Measurements from ENCODE around the gene GART. TPM values are rescaled to one million over a fixed set of nuclear protein-coding genes. Genes with fewer than 3 reads are reported as not detected.

The GART gene
- total RNA-seq, 1 experiment from 2014 or later: 162 TPM

DNA sequence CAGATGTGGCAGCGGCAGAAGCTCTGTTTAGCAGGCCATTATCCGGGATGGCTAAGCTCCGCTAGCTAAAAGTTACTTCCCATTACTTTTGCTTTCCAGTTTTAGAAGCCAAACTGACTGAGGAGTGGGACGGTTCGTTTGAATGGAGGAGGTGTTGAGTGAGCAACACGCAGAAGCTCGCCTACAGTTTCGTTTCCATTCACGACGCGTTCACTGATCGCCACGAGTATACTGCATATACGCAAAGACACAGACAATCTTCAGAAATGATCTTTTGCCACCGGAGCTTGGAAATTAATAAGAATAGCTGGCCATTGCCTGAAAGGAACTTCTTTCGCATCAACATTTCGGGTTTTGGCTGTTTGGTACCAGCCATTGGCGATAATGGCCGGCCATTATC, 15.5 kb upstream of the GART start:
- no peaks in the 10 kb centered on the region for H3K9me3 ChIP-seq (ENCODE audit: control insufficient read depth, low read depth, low read length)
- H3K14ac ChIP-seq (ENCODE audit: insufficient read depth, low read length): no peak overlapping the region
- H2BK120ac ChIP-seq (ENCODE audit: low read depth, low read length, poor library complexity, severe bottlenecking): no peak overlapping the region
- H2BK5ac ChIP-seq (ENCODE audit: insufficient read length, low read length): no peak overlapping the region
- no peak overlapping the region for H3K23ac ChIP-seq (ENCODE audit: insufficient read length, low read depth, low read length)
- no peak overlapping the region for H3K56ac ChIP-seq (ENCODE audit: insufficient read length, low read depth, low read length)
- no peak overlapping the region for H4K5ac ChIP-seq (ENCODE audit: insufficient read length, low read depth, low read length)
- H2BK20ac ChIP-seq (ENCODE audit: low read depth, low read length, poor library complexity, severe bottlenecking): no peak overlapping the region
- H2AK5ac ChIP-seq (ENCODE audit: insufficient read length, low read length): no peak overlapping the region
- Mint-ChIP-seq H3K4me1 (peaks cover 9 to 10% of the 10 kb centered on the region in 2 experiments), H3K27ac (no peak overlapping the region), H3K4me3 (no peak overlapping the region), H3K27me3 (ENCODE audit: low read depth) (no peaks in the 10 kb centered on the region), H3K9me3 (no peaks in the 10 kb centered on the region), H3K36me3 (ENCODE audit: insufficient read depth in 1 of 3, low read depth in 3 of 3) (peaks cover 76 to 95% (median 92%) of the 10 kb centered on the region in 3 experiments)
- no peak overlapping the region for H3K18ac ChIP-seq (ENCODE audit: insufficient read length, low read depth, low read length)
- H3K27me3 ChIP-seq (ENCODE audit: insufficient read depth, low read length): no peaks in the 10 kb centered on the region
- no peak overlapping the region for H2BK15ac ChIP-seq (ENCODE audit: low read depth, low read length)
- H4K20me1 ChIP-seq (ENCODE audit: control insufficient read depth, insufficient read depth, insufficient read length): no peaks in the 10 kb centered on the region
- H3K79me2 ChIP-seq (ENCODE audit: insufficient read depth, low read length): peaks cover 15% of the 10 kb centered on the region; the same call in 1 of the 2 replicates
- DNase-seq: no peak
- H2AFZ ChIP-seq (ENCODE audit: low read length): no peak overlapping the region
- no peak overlapping the region for H2BK12ac ChIP-seq (ENCODE audit: insufficient read length, low read depth, low read length)
- H3K23me2 ChIP-seq (ENCODE audit: insufficient read length, low read depth, low read length, poor library complexity, severe bottlenecking): no peaks in the 10 kb centered on the region
- H4K91ac ChIP-seq (ENCODE audit: insufficient read length, low read depth, low read length): no peak overlapping the region
- no peak overlapping the region for H3K27ac ChIP-seq (ENCODE audit: insufficient read length, low read depth, low read length)
- peaks cover 13% of the 10 kb centered on the region for H3K79me1 ChIP-seq (ENCODE audit: insufficient read depth, low read depth, low read length, poor library complexity, severe bottlenecking)
- no peak overlapping the region for H4K8ac ChIP-seq (replicated peaks; ENCODE audit: insufficient read length, low read depth, low read length)
- no peak overlapping the region for H3K9ac ChIP-seq (ENCODE audit: extremely low read depth, insufficient read length, low read length)
- no CpG with 5 or more reads among the region's 19 CpGs for WGBS (ENCODE audit: extremely low coverage, insufficient read length, low lambda C conversion rate)
- TF ChIP-seq, protein P1, sequence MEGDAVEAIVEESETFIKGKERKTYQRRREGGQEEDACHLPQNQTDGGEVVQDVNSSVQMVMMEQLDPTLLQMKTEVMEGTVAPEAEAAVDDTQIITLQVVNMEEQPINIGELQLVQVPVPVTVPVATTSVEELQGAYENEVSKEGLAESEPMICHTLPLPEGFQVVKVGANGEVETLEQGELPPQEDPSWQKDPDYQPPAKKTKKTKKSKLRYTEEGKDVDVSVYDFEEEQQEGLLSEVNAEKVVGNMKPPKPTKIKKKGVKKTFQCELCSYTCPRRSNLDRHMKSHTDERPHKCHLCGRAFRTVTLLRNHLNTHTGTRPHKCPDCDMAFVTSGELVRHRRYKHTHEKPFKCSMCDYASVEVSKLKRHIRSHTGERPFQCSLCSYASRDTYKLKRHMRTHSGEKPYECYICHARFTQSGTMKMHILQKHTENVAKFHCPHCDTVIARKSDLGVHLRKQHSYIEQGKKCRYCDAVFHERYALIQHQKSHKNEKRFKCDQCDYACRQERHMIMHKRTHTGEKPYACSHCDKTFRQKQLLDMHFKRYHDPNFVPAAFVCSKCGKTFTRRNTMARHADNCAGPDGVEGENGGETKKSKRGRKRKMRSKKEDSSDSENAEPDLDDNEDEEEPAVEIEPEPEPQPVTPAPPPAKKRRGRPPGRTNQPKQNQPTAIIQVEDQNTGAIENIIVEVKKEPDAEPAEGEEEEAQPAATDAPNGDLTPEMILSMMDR (conservative IDR thresholded peaks at IDR 0.05): no peak
- no peak overlapping the region for H3T11ph ChIP-seq (ENCODE audit: low read length)
- no peaks in the 10 kb centered on the region for H3K4me1 ChIP-seq (ENCODE audit: insufficient read depth, low read length)
- H3K4ac ChIP-seq (ENCODE audit: low read depth, low read length): no peak overlapping the region
- H3K4me2 ChIP-seq (ENCODE audit: insufficient read depth, insufficient read length, low read length): no peak overlapping the region
